HepG2 (cell line): ENCODE measurements around the gene SLC36A3.

Experiments
- CBFB ChIP-seq: sonication (generic); formaldehyde crosslinking; IDR thresholded peaks from 2 replicates; pipeline ENCODE4 v1.4.0; 2020; ENCODE audit warnings: missing genetic modification reagents
- EHMT2 ChIP-seq: fragments of 200-600 bp; sonication (generic); IDR thresholded peaks from 2 replicates; pipeline ENCODE4 v1.7.0; 2017; ENCODE audit warnings: antibody characterized with exemption, low read depth, low read length, borderline replicate concordance
- HHEX ChIP-seq: IDR thresholded peaks from 2 replicates; pipeline ENCODE4 v1.6.1; 2016; ENCODE audit warnings: control low read depth
- NFE2 ChIP-seq: sonication (generic); formaldehyde crosslinking; IDR thresholded peaks from 2 replicates; pipeline ENCODE4 v1.4.0; 2020; ENCODE audit warnings: missing genetic modification reagents
- SNAPC2 ChIP-seq: sonication (generic); formaldehyde crosslinking; IDR thresholded peaks from 2 replicates; pipeline ENCODE4 v1.8.1; 2022; ENCODE audit warnings: mild to moderate bottlenecking, missing genetic modification reagents
- ZNF354B ChIP-seq: sonication (generic); formaldehyde crosslinking; IDR thresholded peaks from 2 replicates; pipeline ENCODE4 v1.8.0; 2022; ENCODE audit warnings: mild to moderate bottlenecking, missing genetic modification reagents
- TF ChIP-seq, protein P1 (sequence below): sonication (generic); formaldehyde crosslinking; IDR thresholded peaks from 2 replicates; pipeline ENCODE4 v1.5.0; 2020; ENCODE audit warnings: mild to moderate bottlenecking, missing genetic modification reagents, moderate library complexity

DNA sequence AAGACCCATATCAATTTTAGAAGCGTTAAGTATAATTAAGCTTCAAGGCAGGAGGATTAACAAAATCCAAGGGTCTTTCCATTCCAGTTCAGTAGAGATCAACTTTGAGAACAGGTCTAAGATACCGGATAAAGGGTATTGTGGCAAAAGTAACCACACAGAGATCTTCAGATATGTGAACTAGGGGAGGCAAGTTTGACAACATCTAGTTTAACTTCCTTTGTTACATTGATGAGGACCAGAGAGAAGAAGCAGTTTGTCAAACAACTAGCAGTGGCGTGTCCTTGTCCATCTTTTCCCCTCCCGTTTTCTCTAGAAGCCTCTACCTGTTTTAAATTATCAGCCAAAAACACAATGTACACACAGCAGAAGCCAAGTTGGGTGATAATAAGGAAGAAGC, 35.2 kb upstream of the SLC36A3 start:
- TF ChIP-seq ZNF354B (CRISPR knock-in tag): no peak
- no peak for TF ChIP-seq EHMT2
- no peak for TF ChIP-seq CBFB
- no peak for TF ChIP-seq SNAPC2 (CRISPR knock-in tag)
- TF ChIP-seq, protein P1, sequence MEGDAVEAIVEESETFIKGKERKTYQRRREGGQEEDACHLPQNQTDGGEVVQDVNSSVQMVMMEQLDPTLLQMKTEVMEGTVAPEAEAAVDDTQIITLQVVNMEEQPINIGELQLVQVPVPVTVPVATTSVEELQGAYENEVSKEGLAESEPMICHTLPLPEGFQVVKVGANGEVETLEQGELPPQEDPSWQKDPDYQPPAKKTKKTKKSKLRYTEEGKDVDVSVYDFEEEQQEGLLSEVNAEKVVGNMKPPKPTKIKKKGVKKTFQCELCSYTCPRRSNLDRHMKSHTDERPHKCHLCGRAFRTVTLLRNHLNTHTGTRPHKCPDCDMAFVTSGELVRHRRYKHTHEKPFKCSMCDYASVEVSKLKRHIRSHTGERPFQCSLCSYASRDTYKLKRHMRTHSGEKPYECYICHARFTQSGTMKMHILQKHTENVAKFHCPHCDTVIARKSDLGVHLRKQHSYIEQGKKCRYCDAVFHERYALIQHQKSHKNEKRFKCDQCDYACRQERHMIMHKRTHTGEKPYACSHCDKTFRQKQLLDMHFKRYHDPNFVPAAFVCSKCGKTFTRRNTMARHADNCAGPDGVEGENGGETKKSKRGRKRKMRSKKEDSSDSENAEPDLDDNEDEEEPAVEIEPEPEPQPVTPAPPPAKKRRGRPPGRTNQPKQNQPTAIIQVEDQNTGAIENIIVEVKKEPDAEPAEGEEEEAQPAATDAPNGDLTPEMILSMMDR (CRISPR knock-in tag): no peak
- no peak for TF ChIP-seq NFE2
- no peak for TF ChIP-seq HHEX (CRISPR knock-in tag)
